GM19372 (cell line): ENCODE measurements around the gene GON4L.
"Not testable (repeated sequence)": the region's sequence is repeated elsewhere in the genome, so short reads cannot be mapped to it uniquely, and the experiment has no call there.

Experiments used
- ATAC-seq: cut with Tn5 transposase; IDR thresholded peaks from one replicate; pipeline ENCODE4 v1.9.1; 2021; ENCODE audit warnings: mild to moderate bottlenecking, low read depth, moderate library complexity; ENCODE audit not compliant: unreplicated experiment

GON4L gene

GRCh38 chr1:155831279-155831976 lies 25.6 kb downstream of the GON4L start:
- no peak for ATAC-seq

- ATAC-seq = no peak
Observed at GRCh38 chr1:155827450-155827849, 29.6 kb downstream of the GON4L start.

GRCh38 chr1:155816351-155816750 lies 40.7 kb downstream of the GON4L start:
- ATAC-seq = no peak

GRCh38 chr1:155813672-155814071 lies 43.3 kb downstream of the GON4L start:
- ATAC-seq = no peak

- ATAC-seq = no peak
Observed at GRCh38 chr1:155812878-155813277, 44.1 kb downstream of the GON4L start.

- ATAC-seq = no peak
Observed at GRCh38 chr1:155809088-155809487, 47.9 kb downstream of the GON4L start.

- no peak for ATAC-seq
Observed at GRCh38 chr1:155801149-155801548, 55.9 kb downstream of the GON4L start.

- not testable (repeated sequence) for ATAC-seq
Observed at GRCh38 chr1:155795618-155796017, 61.4 kb downstream of the GON4L start.

GRCh38 chr1:155794605-155795245 lies 62.3 kb downstream of the GON4L start:
- ATAC-seq = no peak

- no peak for ATAC-seq
Observed at GRCh38 chr1:155793213-155793612, 63.8 kb downstream of the GON4L start.

GRCh38 chr1:155777582-155777981 lies 79.4 kb downstream of the GON4L start:
- no peak for ATAC-seq

GRCh38 chr1:155776414-155776813 lies 80.6 kb downstream of the GON4L start:
- no peak for ATAC-seq

GRCh38 chr1:155773221-155773620 lies 83.8 kb downstream of the GON4L start:
- no peak for ATAC-seq

GRCh38 chr1:155769257-155769656 lies 87.8 kb downstream of the GON4L start:
- no peak for ATAC-seq

GRCh38 chr1:155767399-155767989 lies 89.5 kb downstream of the GON4L start:
- not testable (repeated sequence) for ATAC-seq

GRCh38 chr1:155763989-155764388 lies 93.0 kb downstream of the GON4L start:
- not testable (repeated sequence) for ATAC-seq

GRCh38 chr1:155763090-155763815 lies 93.8 kb downstream of the GON4L start:
- not testable (repeated sequence) for ATAC-seq

- no peak for ATAC-seq
Observed at GRCh38 chr1:155761736-155762405, 95.1 kb downstream of the GON4L start.

GRCh38 chr1:155760751-155761475 lies 96.1 kb downstream of the GON4L start:
- no peak for ATAC-seq
